T47D (cell line): ENCODE data around the gene COPS8.

ENCODE experiments used
- DNase-seq, 2 experiments: peaks; one replicate each; pipeline versions ENCODE4 v3.0.0 to v3.0.0-alpha.2; 2011 to 2012; ENCODE audit warnings: low read depth in 1 of 2, low spot score in 1 of 2
- JUND ChIP-seq: IDR thresholded peaks from 2 replicates; pipeline ENCODE4 v1.6.1; 2012; ENCODE audit warnings: low read depth
- in situ Hi-C: cut with HindIII; loops from 2 replicates; pipeline ENCODE4 v1.10.0; 2016; ENCODE audit warnings: low sequenced_read_pairs, low pct_unique_long_range_greater_than_20kb

COPS8 gene

GRCh38 chr2:237057107-237057506 lies 28.6 kb upstream of the COPS8 start:
- TF ChIP-seq JUND = no peak
- in situ Hi-C loops = no loop called here
- DNase-seq = no peak

- no peak for DNase-seq
- in situ Hi-C loops = no loop called here
- TF ChIP-seq JUND = no peak
Measured at GRCh38 chr2:237057893-237058300, 27.8 kb upstream of the COPS8 start.

- in situ Hi-C loops = no loop called here
- no peak for TF ChIP-seq JUND
- no peak for DNase-seq
Measured at GRCh38 chr2:237058423-237058822, 27.3 kb upstream of the COPS8 start.

GRCh38 chr2:237059155-237059875 lies 26.4 kb upstream of the COPS8 start:
- no peak for TF ChIP-seq JUND
- in situ Hi-C loops = no loop called here
- DNase-seq = no peak

- no peak for TF ChIP-seq JUND
- in situ Hi-C loops = no loop called here
- peak; percentile 28 to 66 for DNase-seq
Measured at GRCh38 chr2:237060534-237061312, 25.0 kb upstream of the COPS8 start.

- in situ Hi-C loops = no loop called here
- DNase-seq = no peak
- TF ChIP-seq JUND = no peak
Measured at GRCh38 chr2:237061356-237061755, 24.3 kb upstream of the COPS8 start.

- DNase-seq = no peak
- in situ Hi-C loops = no loop called here
- no peak for TF ChIP-seq JUND
Measured at GRCh38 chr2:237062585-237062984, 23.1 kb upstream of the COPS8 start.

- in situ Hi-C loops = no loop called here
- no peak for DNase-seq
- TF ChIP-seq JUND = no peak
Measured at GRCh38 chr2:237064203-237065070, 21.3 kb upstream of the COPS8 start.

- DNase-seq = no peak
- TF ChIP-seq JUND = no peak
- in situ Hi-C loops = no loop called here
Measured at GRCh38 chr2:237065071-237065377, 20.7 kb upstream of the COPS8 start.

GRCh38 chr2:237066396-237066795 lies 19.3 kb upstream of the COPS8 start:
- in situ Hi-C loops = no loop called here
- no peak for DNase-seq
- no peak for TF ChIP-seq JUND

- DNase-seq = no peak
- in situ Hi-C loops = no loop called here
- TF ChIP-seq JUND = no peak
Measured at GRCh38 chr2:237068005-237068576, 17.6 kb upstream of the COPS8 start.

GRCh38 chr2:237072067-237072931 lies 13.4 kb upstream of the COPS8 start:
- in situ Hi-C loops = no loop called here
- DNase-seq = peak; percentile 16 to 66
- TF ChIP-seq JUND = no peak
